ENCODE results near the gene NELFCD.
"Not testable (repeated sequence)": the region's sequence is repeated elsewhere in the genome, so short reads cannot be mapped to it uniquely, and the experiment has no call there.

Gene NELFCD

GRCh38 chr20:59020938-59021551 lies 40.0 kb downstream of the NELFCD start:
- no peak for FAIRE-seq
- DNase-seq (ENCODE audit: insufficient read length, low spot score), result no peak

- FAIRE-seq (no peak), DNase-seq (ENCODE audit: insufficient read length, low spot score) (no peak)
Measured at GRCh38 chr20:59022754-59023153, 41.7 kb downstream of the NELFCD start.

GRCh38 chr20:59023616-59024015 lies 42.6 kb downstream of the NELFCD start:
- no peak for FAIRE-seq
- DNase-seq (ENCODE audit: insufficient read length, low spot score), result no peak

GRCh38 chr20:59024111-59024530 lies 43.1 kb downstream of the NELFCD start:
- DNase-seq (ENCODE audit: insufficient read length, low spot score) (no peak), FAIRE-seq (no peak)

GRCh38 chr20:59025086-59025485 lies 44.0 kb downstream of the NELFCD start:
- DNase-seq (ENCODE audit: insufficient read length, low spot score) (no peak), FAIRE-seq (no peak)

GRCh38 chr20:59025511-59025910 lies 44.5 kb downstream of the NELFCD start:
- DNase-seq (ENCODE audit: insufficient read length, low spot score) (no peak), FAIRE-seq (no peak)

- no peak for DNase-seq (ENCODE audit: insufficient read length, low spot score)
- no peak for FAIRE-seq
Measured at GRCh38 chr20:59026904-59027740, 46.1 kb downstream of the NELFCD start.

- DNase-seq (ENCODE audit: insufficient read length, low spot score), result no peak
- no peak for FAIRE-seq
Measured at GRCh38 chr20:59027741-59028320, 46.8 kb downstream of the NELFCD start.

- DNase-seq (ENCODE audit: insufficient read length, low spot score), result no peak
- no peak for FAIRE-seq
Measured at GRCh38 chr20:59028812-59029211, 47.8 kb downstream of the NELFCD start.

- FAIRE-seq, result peak; percentile 52
Measured at GRCh38 chr20:59030911-59031563, 50.0 kb downstream of the NELFCD start.

GRCh38 chr20:59031564-59032022 lies 50.5 kb downstream of the NELFCD start:
- FAIRE-seq, result no peak
- no peak for DNase-seq (ENCODE audit: insufficient read length, low spot score)

More at GRCh38 chr20:59030911-59031563, 50.0 kb downstream of the NELFCD start:
- no peak for DNase-seq (ENCODE audit: insufficient read length, low spot score)

- peak; percentile 40 for FAIRE-seq
- DNase-seq (ENCODE audit: insufficient read length, low spot score), result peak; percentile 84
Measured at GRCh38 chr20:59032023-59032712, 51.1 kb downstream of the NELFCD start, which contains the start of gene ATP5F1E. TSS of gene ATP5F1E (minus strand) at chr20:59032335. CDS start at chr20:59032251, 84 bp downstream.

- DNase-seq (ENCODE audit: insufficient read length, low spot score), result no peak
- peak; percentile 40 for FAIRE-seq
Measured at GRCh38 chr20:59032713-59033059, 51.6 kb downstream of the NELFCD start.

GRCh38 chr20:59033093-59033492 lies 52.0 kb downstream of the NELFCD start:
- DNase-seq (ENCODE audit: insufficient read length, low spot score) (no peak), FAIRE-seq (no peak)

- FAIRE-seq (no peak), DNase-seq (ENCODE audit: insufficient read length, low spot score) (no peak)
Measured at GRCh38 chr20:59033616-59034165, 52.6 kb downstream of the NELFCD start.

- no peak for FAIRE-seq
- DNase-seq (ENCODE audit: insufficient read length, low spot score), result no peak
Measured at GRCh38 chr20:59035381-59035780, 54.3 kb downstream of the NELFCD start.

- DNase-seq (ENCODE audit: insufficient read length, low spot score) (no peak), FAIRE-seq (no peak)
Measured at GRCh38 chr20:59037386-59037785, 56.3 kb downstream of the NELFCD start.

GRCh38 chr20:59039233-59039632 lies 58.2 kb downstream of the NELFCD start:
- FAIRE-seq (no peak), DNase-seq (ENCODE audit: insufficient read length, low spot score) (no peak)

- DNase-seq (ENCODE audit: insufficient read length, low spot score), result no peak
- no peak for FAIRE-seq
Measured at GRCh38 chr20:59040667-59041066, 59.6 kb downstream of the NELFCD start.

- not testable (repeated sequence) for DNase-seq (ENCODE audit: insufficient read length, low spot score); FAIRE-seq
Measured at GRCh38 chr20:59041487-59041886, 60.4 kb downstream of the NELFCD start.
